Lower lobe of right lung (tissue), 2 donors: Measurements from ENCODE around the gene BORCS6. TPM values are rescaled to one million over a fixed set of nuclear protein-coding genes. Genes with fewer than 3 reads are reported as not detected.

Experiments
- ATAC-seq, 2 donors: fragments of 200-7000 bp; cut with Tn5 transposase; one replicate each; pipeline ENCODE4 v1.9.1; 2020 to 2022; ENCODE audit warnings: mild to moderate bottlenecking in 2 of 2, moderate library complexity in 2 of 2
- DNase-seq: peaks from one replicate; pipeline ENCODE4 v3.0.0-alpha.2; 2020
- H3K27ac ChIP-seq: fragments of 200-600 bp; one replicate; pipeline ENCODE4 v1.8.0; 2022
- H3K27me3 ChIP-seq: fragments of 200-600 bp; one replicate; pipeline ENCODE4 v1.8.0; 2022; ENCODE audit warnings: low read depth
- H3K36me3 ChIP-seq: fragments of 200-600 bp; one replicate; pipeline ENCODE4 v1.8.0; 2022; ENCODE audit warnings: mild to moderate bottlenecking
- H3K4me1 ChIP-seq: fragments of 200-600 bp; one replicate; pipeline ENCODE4 v1.8.0; 2022
- H3K4me3 ChIP-seq: fragments of 200-600 bp; one replicate; pipeline ENCODE4 v1.8.0; 2022; ENCODE audit warnings: mild to moderate bottlenecking
- H3K9me3 ChIP-seq: fragments of 200-600 bp; one replicate; pipeline ENCODE4 v1.8.0; 2022
- intact Hi-C: fragments of 100-400 bp; cut with DNase I; formaldehyde crosslinking; loops from one replicate; pipeline ENCODE4 v1.11.0; 2022
- total RNA-seq: library from RNA; stranded (reverse); fragmentation: NEBNext Ultra II Directional; extraction: Animal tissue kit (Norgen Biotek cat#: 25700); gene quantifications from one replicate; pipeline ENCODE4 v1.2.1, GENCODE V29; 2021
- TF ChIP-seq, protein P1 (sequence below): fragments of 200-600 bp; IDR thresholded peaks from one replicate; pipeline ENCODE4 v1.8.0; 2022; ENCODE audit warnings: antibody characterized with exemption, mild to moderate bottlenecking
- donor health status: DM: no; HTN: yes; CAD: no; lungs with severe emphysema.

The BORCS6 gene
- total RNA-seq, 1 donor from 2014 or later, result 7.7 TPM

DNA sequence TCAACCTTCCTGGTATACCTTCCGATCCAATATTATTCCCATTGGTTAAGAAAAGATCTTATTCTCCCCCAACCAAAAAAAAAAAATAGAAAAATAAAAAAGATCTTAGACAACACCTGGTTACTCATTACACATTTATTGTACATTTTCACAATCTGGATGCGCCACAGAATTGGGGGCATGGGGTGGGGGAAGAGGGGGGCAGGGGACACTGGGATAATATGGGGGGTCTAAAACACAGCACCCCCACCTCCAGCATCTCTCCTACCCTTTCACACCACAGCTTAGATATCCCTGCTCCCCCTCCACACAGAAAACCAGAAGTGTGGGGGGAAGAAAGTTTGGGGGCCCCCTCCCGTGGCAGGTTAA lies 31.0 kb downstream of the BORCS6 start:
- Histone ChIP-seq H3K27me3 (no peaks in the 10 kb centered on the region), H3K9me3 (no peaks in the 10 kb centered on the region), H3K4me3 (no peak overlapping the region), H3K36me3 (peaks cover 26% of the 10 kb centered on the region), H3K4me1 (peaks cover 67% of the 10 kb centered on the region), H3K27ac (no peak overlapping the region)
- TF ChIP-seq, protein P1, sequence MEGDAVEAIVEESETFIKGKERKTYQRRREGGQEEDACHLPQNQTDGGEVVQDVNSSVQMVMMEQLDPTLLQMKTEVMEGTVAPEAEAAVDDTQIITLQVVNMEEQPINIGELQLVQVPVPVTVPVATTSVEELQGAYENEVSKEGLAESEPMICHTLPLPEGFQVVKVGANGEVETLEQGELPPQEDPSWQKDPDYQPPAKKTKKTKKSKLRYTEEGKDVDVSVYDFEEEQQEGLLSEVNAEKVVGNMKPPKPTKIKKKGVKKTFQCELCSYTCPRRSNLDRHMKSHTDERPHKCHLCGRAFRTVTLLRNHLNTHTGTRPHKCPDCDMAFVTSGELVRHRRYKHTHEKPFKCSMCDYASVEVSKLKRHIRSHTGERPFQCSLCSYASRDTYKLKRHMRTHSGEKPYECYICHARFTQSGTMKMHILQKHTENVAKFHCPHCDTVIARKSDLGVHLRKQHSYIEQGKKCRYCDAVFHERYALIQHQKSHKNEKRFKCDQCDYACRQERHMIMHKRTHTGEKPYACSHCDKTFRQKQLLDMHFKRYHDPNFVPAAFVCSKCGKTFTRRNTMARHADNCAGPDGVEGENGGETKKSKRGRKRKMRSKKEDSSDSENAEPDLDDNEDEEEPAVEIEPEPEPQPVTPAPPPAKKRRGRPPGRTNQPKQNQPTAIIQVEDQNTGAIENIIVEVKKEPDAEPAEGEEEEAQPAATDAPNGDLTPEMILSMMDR, result no peak
- no peak for DNase-seq
- intact Hi-C loops, result no loop called here
- no peak for ATAC-seq

DNA sequence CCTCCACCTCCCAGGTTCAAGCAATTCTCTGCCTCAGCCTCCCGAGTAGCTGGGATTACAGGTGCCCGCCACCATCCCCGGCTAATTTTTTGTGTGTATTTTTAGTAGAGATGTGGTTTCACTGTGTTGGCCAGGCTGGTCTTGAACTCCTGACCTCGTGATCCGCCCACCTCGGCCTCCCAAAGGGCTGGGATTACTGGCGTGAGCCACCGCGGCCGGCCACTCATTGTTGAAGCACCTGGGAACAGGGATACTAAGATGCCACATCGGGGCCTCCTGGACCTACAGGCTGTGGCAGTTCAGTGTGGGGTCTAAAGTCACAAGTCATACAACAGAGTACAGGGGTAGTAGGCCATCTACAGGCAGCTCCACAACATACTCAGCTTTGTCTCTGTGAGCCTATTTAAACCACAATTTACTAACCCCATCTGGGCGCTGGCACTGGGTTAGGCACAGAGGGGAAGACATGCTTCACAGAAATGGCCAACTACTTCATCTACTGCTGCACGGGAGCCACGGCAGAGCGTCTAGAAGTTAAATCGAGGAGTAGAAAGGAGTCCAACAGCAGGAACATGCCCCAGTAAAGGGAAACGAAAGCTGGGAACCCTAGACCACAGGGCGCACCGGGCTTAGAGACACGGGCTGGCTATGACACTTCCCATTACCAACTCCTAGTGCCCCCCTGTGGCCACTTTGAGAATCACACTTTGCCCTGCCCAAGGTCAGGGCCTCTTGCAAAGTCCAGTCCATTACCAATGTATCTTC lies 31.5 kb downstream of the BORCS6 start:
- H3K36me3 ChIP-seq, result peaks cover 30% of the 10 kb centered on the region
- ATAC-seq (peak; percentile 10 to 15), DNase-seq (peak; percentile 93)
- TF ChIP-seq, protein P1, result peak; percentile 94
- intact Hi-C loops, result no loop called here
- H3K27ac ChIP-seq, result peak overlapping the region; percentile 98
- H3K4me1 ChIP-seq, result peaks cover 67% of the 10 kb centered on the region
- H3K4me3 ChIP-seq, result no peak overlapping the region
- H3K9me3 ChIP-seq, result no peaks in the 10 kb centered on the region
- no peaks in the 10 kb centered on the region for H3K27me3 ChIP-seq

DNA sequence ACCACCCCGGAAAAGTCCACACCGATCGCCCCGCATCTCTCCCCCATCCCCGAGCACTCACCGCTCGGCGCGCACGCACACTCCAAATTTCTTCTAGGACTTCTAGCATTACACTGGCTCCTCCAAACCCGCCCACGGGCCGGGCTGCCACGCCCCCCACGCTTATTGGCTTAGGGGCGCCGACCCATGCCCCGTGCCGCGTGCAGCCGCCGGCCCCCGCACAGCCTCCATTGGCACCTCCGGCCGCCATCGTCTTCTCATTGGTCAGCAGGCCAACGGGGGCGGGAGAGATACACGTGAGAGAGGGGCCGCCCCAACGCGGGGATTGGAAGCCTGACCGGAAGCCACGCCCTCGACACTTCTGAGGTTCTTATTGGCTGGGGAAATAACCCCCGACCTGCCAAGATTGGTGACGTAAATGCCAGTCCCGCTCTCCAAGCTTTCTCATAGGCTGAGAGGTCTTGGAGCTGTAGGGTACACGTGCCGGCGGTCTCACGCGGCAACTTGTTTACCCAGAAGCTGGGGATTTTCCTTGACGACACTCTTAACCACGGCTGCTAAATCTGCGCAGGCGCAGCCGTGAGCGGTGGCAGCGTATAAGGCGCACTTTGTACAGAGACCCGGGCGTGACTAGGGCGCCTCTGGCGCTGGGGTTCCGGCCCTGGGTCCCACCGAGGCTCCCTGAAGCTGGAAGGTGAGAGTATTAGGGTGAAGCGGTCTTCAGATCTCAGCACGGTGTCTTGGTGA lies 33.6 kb downstream of the BORCS6 start:
- DNase-seq, result peak; percentile 100
- Histone ChIP-seq H3K36me3 (peaks cover 34% of the 10 kb centered on the region), H3K4me3 (peak overlapping the region; percentile 73), H3K9me3 (no peaks in the 10 kb centered on the region), H3K27ac (peak overlapping the region; percentile 99), H3K27me3 (no peaks in the 10 kb centered on the region), H3K4me1 (peaks cover 67% of the 10 kb centered on the region)
- TF ChIP-seq, protein P1, result peak; percentile 5
- intact Hi-C loops, result no loop called here
- ATAC-seq, result peak; percentile 71 to 85

DNA sequence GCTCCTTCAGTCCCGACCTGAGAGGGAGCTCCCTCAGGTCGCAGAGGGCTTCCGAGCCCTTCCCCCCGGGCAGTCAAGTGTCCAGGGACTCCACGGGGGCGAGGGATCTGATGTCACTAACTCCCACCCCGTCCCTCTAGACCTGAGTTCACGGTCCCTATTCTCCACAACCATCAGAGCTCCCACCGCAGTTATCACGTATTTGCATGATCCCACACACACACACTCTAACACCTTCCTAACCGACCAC lies 34.1 kb downstream of the BORCS6 start:
- peaks cover 67% of the 10 kb centered on the region for H3K4me1 ChIP-seq
- TF ChIP-seq, protein P1, result no peak
- peak overlapping the region; percentile 73 for H3K4me3 ChIP-seq
- intact Hi-C loops, result no loop called here
- H3K27me3 ChIP-seq, result no peaks in the 10 kb centered on the region
- H3K36me3 ChIP-seq, result peaks cover 30% of the 10 kb centered on the region
- no peaks in the 10 kb centered on the region for H3K9me3 ChIP-seq
- DNase-seq (no peak), ATAC-seq (no peak)
- H3K27ac ChIP-seq, result peak overlapping the region; percentile 99

DNA sequence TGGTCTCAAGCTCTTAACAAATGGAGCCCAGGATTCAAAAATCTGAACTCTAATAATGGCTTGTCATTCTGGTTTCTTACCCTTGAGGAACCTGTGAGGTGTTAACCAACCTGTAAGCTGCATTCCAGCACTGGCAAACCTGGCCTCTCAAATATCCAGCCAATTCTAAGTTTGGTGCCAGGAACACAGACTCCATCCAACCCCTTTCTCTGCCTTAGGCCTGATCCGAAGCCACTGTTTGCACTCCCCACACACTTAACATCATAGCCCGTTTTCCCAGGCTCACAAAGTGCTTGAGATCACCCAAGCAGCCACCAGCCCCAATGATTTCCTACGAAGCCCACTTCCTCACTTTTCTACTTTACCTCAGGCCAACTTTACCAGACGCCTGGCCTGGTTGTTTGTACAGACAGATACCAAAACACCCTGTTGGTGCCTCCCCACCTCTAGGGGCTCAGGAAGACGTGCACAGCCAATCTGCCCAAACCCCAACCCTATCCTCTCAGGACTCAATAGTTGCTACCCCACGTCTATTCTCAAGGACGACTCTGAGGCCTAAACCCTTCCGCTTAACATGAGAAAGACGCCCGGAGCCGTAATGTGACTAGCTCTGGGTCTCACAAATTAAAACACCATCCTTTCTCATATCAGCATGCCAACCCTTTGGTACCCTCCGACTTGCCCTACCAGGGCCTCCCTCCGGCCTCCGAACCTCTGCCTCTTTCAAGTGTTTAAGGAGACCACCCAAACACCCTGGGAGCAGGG lies 34.6 kb downstream of the BORCS6 start:
- intact Hi-C loops, result no loop called here
- ATAC-seq (no peak), DNase-seq (peak; percentile 45)
- Histone ChIP-seq H3K4me3 (peak overlapping the region; percentile 73), H3K36me3 (peaks cover 31% of the 10 kb centered on the region), H3K27me3 (no peaks in the 10 kb centered on the region), H3K4me1 (peaks cover 67% of the 10 kb centered on the region), H3K9me3 (no peaks in the 10 kb centered on the region), H3K27ac (peak overlapping the region; percentile 99)
- TF ChIP-seq, protein P1, result no peak
